Stomach (tissue), 9 donors: ENCODE measurements around the gene TERB1. TPM values are rescaled to one million over a fixed set of nuclear protein-coding genes. Genes with fewer than 3 reads are reported as not detected.

Experiments
- DNase-seq, 2 donors: peaks; one replicate each; pipeline versions ENCODE4 v3.0.0 to v3.0.0-alpha.2; 2013 to 2019
- H3K27ac ChIP-seq, 5 donors: fragments of 200-600 bp in 4 of 5; sonication (generic) in 4 of 5; one replicate each; pipeline ENCODE4 v1.5.1; 2013 to 2019; ENCODE audit warnings: mild to moderate bottlenecking in 1 of 5, moderate library complexity in 1 of 5
- H3K27me3 ChIP-seq, 3 donors: fragments of 200-600 bp; sonication (generic); one replicate each; pipeline ENCODE4 v1.5.1; 2017 to 2019; ENCODE audit warnings: mixed run types in 1 of 3
- H3K36me3 ChIP-seq, 4 donors: fragments of 200-600 bp; sonication (generic); 1 replicate in 3 of 4; 2 replicates in 1 of 4; pipeline ENCODE4 v1.5.1; 2016 to 2019
- H3K4me1 ChIP-seq, 4 donors: fragments of 200-600 bp; sonication (generic); one replicate each; pipeline ENCODE4 v1.5.1; 2016 to 2019
- H3K4me3 ChIP-seq, 4 donors: fragments of 200-600 bp; sonication (generic) in 3 of 4; one replicate each; pipeline ENCODE4 v1.5.1; 2016 to 2019; ENCODE audit warnings: mild to moderate bottlenecking in 1 of 4
- H3K9me3 ChIP-seq, 4 donors: fragments of 200-600 bp; sonication (generic); one replicate each; pipeline ENCODE4 v1.5.1; 2016 to 2019
- CTCF ChIP-seq, 7 experiments: fragments of 450-650 bp in 4 of 7; fragments of 200-600 bp in 3 of 7; sonication (generic) in 3 of 7; IDR thresholded peaks; one replicate each; pipeline ENCODE4 v1.5.1; 2016 to 2019; ENCODE audit warnings: antibody characterized with exemption in 7 of 7, control low read depth in 2 of 7, mild to moderate bottlenecking in 1 of 7
- EP300 ChIP-seq: sonication (generic); formaldehyde crosslinking; IDR thresholded peaks from one replicate; pipeline ENCODE4 v1.6.1; 2017; ENCODE audit warnings: antibody characterized with exemption
- POLR2A ChIP-seq, 4 donors: fragments of 450-650 bp; IDR thresholded peaks; one replicate each; pipeline ENCODE4 v1.6.1; 2016; ENCODE audit warnings: antibody characterized with exemption in 4 of 4, control low read depth in 2 of 4, mild to moderate bottlenecking in 1 of 4, moderate library complexity in 1 of 4
- POLR2AphosphoS5 ChIP-seq, 3 donors: sonication (generic); formaldehyde crosslinking; IDR thresholded peaks; one replicate each; pipeline ENCODE4 v1.6.1; 2016; ENCODE audit warnings: antibody characterized with exemption in 3 of 3
- WGBS, 5 donors: extraction: QIAGEN DNeasy Blood & Tissue Kit in 3 of 5; methylation state at CpG; one replicate each; pipeline versions ENCODE4 v1.1.5 to v1.1.7; 2013 to 2018; 5-methylcytosine and 5-hydroxymethylcytosine counted together
- intact Hi-C: fragments of 100-400 bp; cut with DNase I; formaldehyde crosslinking; loops from one replicate; pipeline ENCODE4 v1.15.1; 2023; ENCODE audit warnings: low total_unique reads
- polyA plus RNA-seq, 3 donors: library from polyadenylated mRNA; stranded (reverse); fragments of 200-250 nt; gene quantifications; one replicate each; pipeline ENCODE4 v1.2.3, GENCODE V29; 2013
- total RNA-seq, 5 donors: library from RNA; depleted of rRNA; stranded (reverse); fragments of >200 nt; gene quantifications; one replicate each; pipeline versions ENCODE4 v1.1.0 to v1.2.3, GENCODE V29; 2014 to 2016
- donor health status: healthy with polysubstance abuse.
- donor health status: Bipolar disorder and iron deficiency.
- donor health status: healthy.

The TERB1 gene
- total and polyA plus RNA-seq, 8 donors, result not detected

DNA sequence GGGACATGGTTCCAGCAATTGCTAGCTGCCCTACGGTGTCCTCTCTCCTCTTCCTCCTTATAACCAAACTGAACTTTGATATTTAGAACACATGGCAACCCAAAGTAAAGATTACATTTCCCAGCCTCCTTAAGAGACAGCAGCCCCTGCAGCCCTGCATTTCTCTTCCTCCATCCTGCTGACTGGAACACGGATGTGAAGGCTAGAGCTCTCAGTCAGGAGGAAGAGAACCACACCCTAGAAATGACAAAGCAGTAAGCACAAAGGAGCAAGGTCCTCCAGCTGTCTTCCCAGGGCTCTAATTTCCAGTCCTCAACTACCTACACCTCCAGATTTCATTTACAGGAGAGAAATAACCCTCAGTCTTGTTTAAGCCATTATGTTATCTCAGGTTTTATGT, 60.9 kb downstream of the TERB1 start:
- peak; percentile 32 to 70 for DNase-seq
- H3K4me1 ChIP-seq, result peaks cover 20 to 67% (median 38%) of the 10 kb centered on the region in 4 donors
- H3K27me3 ChIP-seq, result no peaks in the 10 kb centered on the region
- H3K36me3 ChIP-seq, result peaks cover 37 to 93% (median 91%) of the 10 kb centered on the region in 4 donors
- 14 to 38% (median 25%) methylated on average over 2 of the region's 2 CpGs for WGBS, 5 donors
- intact Hi-C loops, result no loop called here
- no peak overlapping the region for H3K4me3 ChIP-seq
- H3K27ac ChIP-seq, result peak overlapping the region; percentile 74 to 90 (median 83)
- TF ChIP-seq POLR2AphosphoS5 (IDR thresholded peaks at IDR 0.05) (peak in 2 of 3 donors; percentile 50 to 66), POLR2A (IDR thresholded peaks at IDR 0.05) (no peak)
- no peaks in the 10 kb centered on the region for H3K9me3 ChIP-seq

DNA sequence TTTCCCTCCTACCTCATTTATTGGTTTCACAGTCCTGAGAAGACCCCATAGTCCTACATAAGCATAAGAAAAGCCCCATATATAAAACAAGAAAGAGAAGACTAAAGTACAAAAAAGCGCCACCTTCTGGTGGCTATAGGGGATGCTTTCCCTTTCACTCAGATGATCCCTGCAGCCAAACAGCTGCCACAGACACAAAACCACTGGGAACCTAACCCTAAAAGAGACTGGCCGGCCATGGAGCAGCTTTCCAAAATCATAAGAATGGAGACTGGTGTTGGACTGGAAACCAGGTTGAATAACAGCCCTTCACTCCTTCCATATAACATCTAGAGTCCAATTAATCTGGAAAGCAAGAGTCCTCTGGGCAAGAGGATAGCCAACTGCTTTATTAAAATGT, 61.4 kb downstream of the TERB1 start:
- 30 to 53% (median 42%) methylated on average over 2 of the region's 2 CpGs for WGBS, 5 donors
- H3K36me3 ChIP-seq, result peaks cover 36 to 93% (median 91%) of the 10 kb centered on the region in 4 donors
- H3K9me3 ChIP-seq, result no peaks in the 10 kb centered on the region
- H3K27me3 ChIP-seq, result no peaks in the 10 kb centered on the region
- intact Hi-C loops, result no loop called here
- H3K4me1 ChIP-seq, result peaks cover 20 to 61% (median 36%) of the 10 kb centered on the region in 4 donors
- peak in 1 of 2 donors; percentile 56 for DNase-seq
- H3K27ac ChIP-seq, result peak overlapping the region; percentile 74 to 90 (median 83)
- TF ChIP-seq POLR2AphosphoS5 (IDR thresholded peaks at IDR 0.05) (no peak), CTCF (IDR thresholded peaks at IDR 0.05) (peak in 4 of 7 experiments; percentile 41 to 60 (median 47))
- no peak overlapping the region for H3K4me3 ChIP-seq

GRCh38 chr16:66735891-66736290, 65.5 kb downstream of the TERB1 start:
- no peak for DNase-seq
- Histone ChIP-seq H3K4me1 (peaks cover 8 to 34% (median 17%) of the 10 kb centered on the region in 4 donors), H3K27ac (no peak overlapping the region), H3K9me3 (no peaks in the 10 kb centered on the region), H3K27me3 (no peaks in the 10 kb centered on the region), H3K36me3 (peaks cover 58 to 99% (median 98%) of the 10 kb centered on the region in 4 donors), H3K4me3 (no peak overlapping the region)
- intact Hi-C loops, result loop anchor here (10.0 kb wide), 1 partner anchor 129 kb away; no protein-coding TSS in a partner anchor
- WGBS, 5 donors, result 81 to 89% (median 86%) methylated on average over 4 of the region's 4 CpGs
- TF ChIP-seq POLR2A (IDR thresholded peaks at IDR 0.05) (no peak), EP300 (no peak), POLR2AphosphoS5 (IDR thresholded peaks at IDR 0.05) (no peak), CTCF (IDR thresholded peaks at IDR 0.05) (no peak)

GRCh38 chr16:66731101-66731500, 70.3 kb downstream of the TERB1 start:
- 75 to 88% (median 83%) methylated on average over 7 of the region's 7 CpGs for WGBS, 5 donors
- no peaks in the 10 kb centered on the region for H3K9me3 ChIP-seq
- DNase-seq, result no peak
- no peak overlapping the region for H3K27ac ChIP-seq
- H3K4me1 ChIP-seq, result peaks cover 12 to 31% (median 21%) of the 10 kb centered on the region in 4 donors
- peaks cover 83 to 95% (median 93%) of the 10 kb centered on the region in 4 donors for H3K36me3 ChIP-seq
- no peak overlapping the region for H3K4me3 ChIP-seq
- H3K27me3 ChIP-seq, result no peaks in the 10 kb centered on the region
- TF ChIP-seq POLR2AphosphoS5 (IDR thresholded peaks at IDR 0.05) (no peak), EP300 (no peak), POLR2A (IDR thresholded peaks at IDR 0.05) (no peak), CTCF (IDR thresholded peaks at IDR 0.05) (no peak)
- intact Hi-C loops, result loop anchor here (10.0 kb wide), 1 partner anchor 134 kb away; no protein-coding TSS in a partner anchor

- TF ChIP-seq CTCF (IDR thresholded peaks at IDR 0.05), result no peak
- TF ChIP-seq POLR2A (IDR thresholded peaks at IDR 0.05), result no peak
- no peak for TF ChIP-seq POLR2AphosphoS5 (IDR thresholded peaks at IDR 0.05)
- no peak for TF ChIP-seq EP300
- Histone ChIP-seq H3K27ac (no peak overlapping the region), H3K9me3 (no peaks in the 10 kb centered on the region), H3K4me1 (peaks cover 12 to 44% (median 27%) of the 10 kb centered on the region in 4 donors), H3K36me3 (peaks cover 86 to 95% (median 93%) of the 10 kb centered on the region in 4 donors), H3K27me3 (no peaks in the 10 kb centered on the region), H3K4me3 (no peak overlapping the region)
- no peak for DNase-seq
- WGBS, 5 donors, result 37 to 58% (median 43%) methylated on average over 4 of the region's 4 CpGs
- intact Hi-C loops, result no loop called here
Measured at GRCh38 chr16:66728804-66729203, 72.6 kb downstream of the TERB1 start.
